Measurements from ENCODE around the gene SAT2.
"Not testable (repeated sequence)": the region's sequence is repeated elsewhere in the genome, so short reads cannot be mapped to it uniquely, and the experiment has no call there.

SAT2 gene

GRCh38 chr17:7611635-7612293, 15.9 kb downstream of the SAT2 start:
- TF ChIP-seq CTCF (conservative IDR thresholded peaks at IDR 0.05) (no peak), ZFX (IDR thresholded peaks at IDR 0.05) (no peak)
- H3K27ac ChIP-seq, result peak overlapping the region; percentile 13

- TF ChIP-seq CTCF (conservative IDR thresholded peaks at IDR 0.05) (no peak), ZFX (IDR thresholded peaks at IDR 0.05) (no peak)
- H3K27ac ChIP-seq, result no peak overlapping the region
These were observed 17.0 kb downstream of the SAT2 start for GRCh38 chr17:7610641-7611040.

DNA sequence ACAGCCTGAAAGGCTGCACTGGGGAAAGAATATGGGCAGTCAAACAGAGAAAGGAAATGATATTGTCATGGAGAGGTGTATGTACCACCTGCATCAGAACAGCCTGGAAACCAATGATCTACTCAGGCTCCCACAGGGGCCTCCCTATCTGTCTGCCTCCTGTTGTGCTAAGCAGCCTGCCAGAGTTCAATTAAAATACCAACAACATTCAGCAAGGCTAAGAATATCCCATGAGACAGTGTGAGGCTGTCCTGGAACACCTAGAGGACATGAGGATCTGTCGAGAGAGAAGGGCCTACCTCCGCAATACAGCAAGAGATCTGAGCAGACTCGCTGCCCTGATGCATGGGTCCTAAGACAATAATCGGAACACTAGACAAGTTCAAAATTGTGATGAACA, 21.3 kb downstream of the SAT2 start:
- TF ChIP-seq ZFX (IDR thresholded peaks at IDR 0.05) (no peak), CTCF (conservative IDR thresholded peaks at IDR 0.05) (no peak)

GRCh38 chr17:7597561-7597960, 30.1 kb downstream of the SAT2 start:
- not testable (repeated sequence) for H3K27ac ChIP-seq

More for the DNA sequence above, 21.3 kb downstream of the SAT2 start:
- H3K27ac ChIP-seq, result no peak overlapping the region

- no peak overlapping the region for H3K27ac ChIP-seq
- TF ChIP-seq CTCF (conservative IDR thresholded peaks at IDR 0.05), result no peak
- TF ChIP-seq ZFX (IDR thresholded peaks at IDR 0.05), result no peak
These were observed 34.3 kb downstream of the SAT2 start for GRCh38 chr17:7593296-7593695.

- no peak overlapping the region for H3K27ac ChIP-seq
These were observed 35.1 kb downstream of the SAT2 start for GRCh38 chr17:7592422-7593021.

GRCh38 chr17:7591596-7591995, 36.0 kb downstream of the SAT2 start:
- no peak overlapping the region for H3K27ac ChIP-seq
- TF ChIP-seq ZFX (IDR thresholded peaks at IDR 0.05), result no peak
- no peak for TF ChIP-seq CTCF (conservative IDR thresholded peaks at IDR 0.05)

More at GRCh38 chr17:7592422-7593021, 35.1 kb downstream of the SAT2 start:
- TF ChIP-seq ZFX (IDR thresholded peaks at IDR 0.05) (no peak), CTCF (conservative IDR thresholded peaks at IDR 0.05) (no peak)

DNA sequence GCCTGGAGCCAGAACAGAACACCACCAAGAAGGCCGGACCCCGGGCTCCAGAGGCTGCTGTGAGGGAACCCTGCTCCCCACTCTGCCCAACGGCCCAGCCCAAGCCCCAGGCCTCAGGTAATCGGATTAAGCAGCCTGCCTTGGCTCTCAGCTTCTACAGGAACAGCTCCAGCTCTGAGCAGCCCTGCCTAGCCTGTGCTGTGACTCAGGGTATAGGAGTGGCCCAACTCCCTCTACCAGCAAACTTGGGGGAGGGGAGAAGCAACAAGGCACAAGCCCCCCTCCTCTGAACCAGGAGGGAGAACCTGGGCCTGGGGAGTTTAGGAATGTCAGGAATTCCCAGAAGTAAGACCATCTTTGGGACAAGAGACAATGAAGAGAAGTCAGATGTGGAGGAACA, 36.9 kb downstream of the SAT2 start:
- no peak overlapping the region for H3K27ac ChIP-seq
- TF ChIP-seq ZFX (IDR thresholded peaks at IDR 0.05) (no peak), CTCF (conservative IDR thresholded peaks at IDR 0.05) (no peak)
